ENCODE data around the gene SYNDIG1L. TPM values are rescaled to one million over a fixed set of nuclear protein-coding genes. Genes with fewer than 3 reads are reported as not detected.

Gene SYNDIG1L
- total RNA-seq, 1 donor from 2014 or later, result not detected

DNA sequence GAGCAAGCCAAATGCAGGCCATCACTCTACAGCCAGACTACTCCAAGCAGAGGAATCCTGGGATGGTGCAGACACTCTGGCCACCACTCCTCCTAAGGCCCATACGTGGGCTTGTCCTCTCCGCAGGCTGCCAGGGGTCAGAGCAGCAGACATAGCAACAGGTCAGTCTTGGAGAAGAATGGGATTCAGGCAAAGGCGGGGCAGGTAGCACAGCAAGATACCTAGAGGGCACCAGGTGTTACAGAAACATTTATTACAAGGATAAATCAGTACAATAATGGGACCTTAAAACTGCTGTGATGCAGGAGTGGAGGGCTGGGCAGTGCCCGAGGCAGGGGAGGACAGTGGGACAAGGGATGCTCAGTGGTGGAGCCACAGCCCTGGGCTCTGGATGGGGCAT lies 20.3 kb downstream of the SYNDIG1L start:
- no peak for DNase-seq (ENCODE audit: low read depth)
- Histone ChIP-seq H3K27me3 (ENCODE audit: control insufficient read depth, insufficient read depth, low read length) (peaks cover 27% of the 10 kb centered on the region), H3K4me3 (ENCODE audit: low read depth, low read length) (no peak overlapping the region), H3K36me3 (ENCODE audit: control insufficient read depth, insufficient read depth, low read length) (no peaks in the 10 kb centered on the region)
- no peak for TF ChIP-seq CTCF (IDR thresholded peaks at IDR 0.05; ENCODE audit: insufficient read depth, low read length, poor library complexity, severe bottlenecking)

DNA sequence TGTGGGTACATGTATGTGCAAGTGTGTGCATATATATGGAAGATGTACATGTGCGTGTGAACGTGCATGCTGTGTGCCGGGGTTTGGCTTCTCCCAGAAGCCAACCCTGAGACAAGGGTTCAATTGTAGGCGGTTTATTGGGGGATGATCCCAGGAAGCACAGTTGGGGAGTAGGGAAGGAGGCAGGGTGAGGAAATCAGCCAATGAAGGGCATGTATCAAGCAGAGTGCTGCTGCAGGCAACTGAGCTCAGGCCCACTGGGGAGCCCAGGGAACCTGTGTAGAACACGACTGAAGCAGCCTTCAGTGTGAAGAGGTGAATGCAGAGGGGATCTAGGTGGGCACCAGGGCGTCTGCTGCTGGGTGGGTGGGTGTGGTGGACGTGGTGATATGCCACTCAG lies 21.6 kb downstream of the SYNDIG1L start:
- Histone ChIP-seq H3K27me3 (ENCODE audit: control insufficient read depth, insufficient read depth, low read length) (peaks cover 24% of the 10 kb centered on the region), H3K36me3 (ENCODE audit: control insufficient read depth, insufficient read depth, low read length) (no peaks in the 10 kb centered on the region), H3K4me3 (ENCODE audit: low read depth, low read length) (no peak overlapping the region)
- DNase-seq (ENCODE audit: low read depth), result no peak
- no peak for TF ChIP-seq CTCF (IDR thresholded peaks at IDR 0.05; ENCODE audit: insufficient read depth, low read length, poor library complexity, severe bottlenecking)

DNA sequence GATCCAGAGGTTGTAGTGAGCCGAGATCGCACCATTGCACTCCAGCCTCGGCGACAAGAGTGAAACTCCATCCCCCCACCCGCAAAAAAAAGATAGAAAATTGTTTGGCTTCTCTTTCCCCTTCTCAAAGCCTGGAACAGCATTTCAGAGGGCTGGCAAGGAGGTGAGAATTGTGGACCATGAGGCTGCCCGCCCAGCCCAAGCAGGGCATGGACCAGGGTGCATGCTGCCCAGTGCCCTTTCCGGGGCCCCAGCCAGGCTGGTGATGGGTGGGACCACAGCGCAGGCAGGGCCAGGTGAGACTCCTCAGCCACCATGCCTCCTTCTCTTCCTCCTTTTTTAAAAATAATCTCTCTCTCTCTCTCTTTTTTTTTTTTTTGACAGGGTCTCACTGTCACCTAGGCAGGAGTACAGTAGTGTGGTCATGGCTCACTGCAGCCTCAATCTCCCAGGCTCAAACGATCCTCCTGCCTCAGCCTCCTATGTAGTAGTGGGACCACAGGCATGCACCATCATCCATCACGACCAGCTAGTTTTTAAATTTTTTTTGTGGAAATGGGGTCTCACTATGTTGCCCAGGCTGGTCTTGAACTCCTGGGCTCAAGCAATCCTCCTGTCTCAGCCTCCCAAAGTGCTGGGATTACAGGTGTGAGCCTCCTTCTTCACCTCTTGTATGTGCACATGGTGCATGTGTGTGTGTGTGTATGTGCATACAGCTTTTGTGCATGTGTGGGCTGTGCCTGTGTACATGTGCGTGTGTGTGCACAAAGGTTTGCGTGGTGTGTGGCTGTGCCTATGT lies 22.2 kb downstream of the SYNDIG1L start:
- no peak for DNase-seq (ENCODE audit: low read depth)
- H3K4me3 ChIP-seq (ENCODE audit: low read depth, low read length), result no peak overlapping the region
- H3K36me3 ChIP-seq (ENCODE audit: control insufficient read depth, insufficient read depth, low read length), result no peaks in the 10 kb centered on the region
- TF ChIP-seq CTCF (IDR thresholded peaks at IDR 0.05; ENCODE audit: insufficient read depth, low read length, poor library complexity, severe bottlenecking), result no peak
- peaks cover 23% of the 10 kb centered on the region for H3K27me3 ChIP-seq (ENCODE audit: control insufficient read depth, insufficient read depth, low read length)

DNA sequence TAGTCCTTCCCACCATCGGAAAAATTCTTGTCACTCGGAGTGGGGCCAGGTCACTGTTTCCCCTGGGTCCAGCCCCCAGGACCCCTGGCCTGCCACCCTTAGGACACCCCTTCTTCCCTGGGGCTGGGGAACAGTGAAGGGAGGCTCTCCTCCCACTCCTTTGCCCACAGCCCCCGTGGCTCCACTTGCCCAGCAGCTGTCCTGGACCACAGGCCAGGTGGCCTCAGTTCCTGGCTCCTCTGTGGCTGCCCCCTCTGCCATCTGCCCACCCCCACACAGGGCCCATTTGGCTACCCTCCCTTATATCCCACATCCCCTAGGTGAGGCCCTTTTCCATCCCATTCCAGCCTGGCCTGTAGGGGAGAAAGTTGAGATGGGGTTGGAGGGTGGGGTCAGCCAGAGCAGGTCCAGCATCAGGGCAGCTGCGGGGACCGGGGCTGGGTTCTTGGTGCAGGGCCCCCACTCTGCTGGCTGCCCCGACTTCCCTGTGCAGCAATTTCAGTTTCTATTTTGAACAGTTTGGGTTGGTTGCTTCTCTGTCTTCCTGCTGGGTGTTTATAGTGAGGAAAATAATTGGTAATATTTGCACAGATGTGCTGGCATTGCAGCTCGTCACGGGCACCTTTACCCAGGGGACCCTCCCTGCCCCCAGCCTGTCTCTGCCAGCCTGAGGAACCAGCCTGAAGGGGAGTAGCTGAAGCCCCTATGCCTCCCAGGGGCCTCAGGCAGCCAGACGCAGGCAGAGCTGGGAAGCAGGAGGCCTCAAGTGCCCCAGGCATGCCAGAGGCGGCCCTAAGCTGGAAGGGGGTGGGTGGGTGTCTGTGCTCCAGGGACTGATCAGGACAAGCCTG lies 23.4 kb downstream of the SYNDIG1L start:
- Histone ChIP-seq H3K4me3 (ENCODE audit: low read depth, low read length) (no peak overlapping the region), H3K36me3 (ENCODE audit: control insufficient read depth, insufficient read depth, low read length) (no peaks in the 10 kb centered on the region), H3K27me3 (ENCODE audit: control insufficient read depth, insufficient read depth, low read length) (peaks cover 23% of the 10 kb centered on the region)
- TF ChIP-seq CTCF (IDR thresholded peaks at IDR 0.05; ENCODE audit: insufficient read depth, low read length, poor library complexity, severe bottlenecking), result no peak
- no peak for DNase-seq (ENCODE audit: low read depth)

- no peak for TF ChIP-seq CTCF (IDR thresholded peaks at IDR 0.05; ENCODE audit: insufficient read depth, low read length, poor library complexity, severe bottlenecking)
- no peak overlapping the region for H3K4me3 ChIP-seq (ENCODE audit: low read depth, low read length)
- no peaks in the 10 kb centered on the region for H3K36me3 ChIP-seq (ENCODE audit: control insufficient read depth, insufficient read depth, low read length)
- peaks cover 18% of the 10 kb centered on the region for H3K27me3 ChIP-seq (ENCODE audit: control insufficient read depth, insufficient read depth, low read length)
- peak; percentile 12 for DNase-seq (ENCODE audit: low read depth)
Observed at GRCh38 chr14:74401504-74402241, 24.3 kb downstream of the SYNDIG1L start.

Measured in kidney epithelial cell (primary cell).